BLaER1 treated with 17β-estradiol and CSF1 and Interleukin-3, amounts not matched to agents 10 nM and 100 nM (cell line): ENCODE results near the gene KCND2.

Source experiments
- H3K27ac ChIP-seq, 11 experiments: shearing (Covaris generic); formaldehyde crosslinking; 2 replicates each; pipeline ENCODE4 v1.8.1; 2022
- H3K27me3 ChIP-seq, 11 experiments: shearing (Covaris generic); formaldehyde crosslinking; 2 replicates each; pipeline ENCODE4 v1.8.1; 2022
- H3K36me3 ChIP-seq, 11 experiments: shearing (Covaris generic); formaldehyde crosslinking; 2 replicates each; pipeline ENCODE4 v1.8.1; 2022
- H3K4me1 ChIP-seq, 10 experiments: shearing (Covaris generic); formaldehyde crosslinking; 2 replicates each; pipeline ENCODE4 v1.8.1; 2022
- H3K4me2 ChIP-seq, 11 experiments: shearing (Covaris generic); formaldehyde crosslinking; 2 replicates each; pipeline ENCODE4 v1.8.1; 2022
- H3K4me3 ChIP-seq, 10 experiments: shearing (Covaris generic); formaldehyde crosslinking; 2 replicates each; pipeline ENCODE4 v1.8.1; 2022
- H3K9ac ChIP-seq, 11 experiments: shearing (Covaris generic); formaldehyde crosslinking; 2 replicates each; pipeline ENCODE4 v1.8.1; 2022
- H3K9me3 ChIP-seq, 11 experiments: shearing (Covaris generic); formaldehyde crosslinking; replicated peaks in 1 of 11; 2 replicates each; pipeline ENCODE4 v1.8.1; 2022
- H4K20me1 ChIP-seq, 11 experiments: shearing (Covaris generic); formaldehyde crosslinking; 2 replicates each; pipeline ENCODE4 v1.8.1; 2022
- Cebpa-rat ChIP-seq, 11 experiments: shearing (Covaris generic); IDR thresholded peaks; 2 replicates each; pipeline ENCODE4 v1.8.1; 2022

KCND2 gene

GRCh38 chr7:120714945-120715344 lies 442.0 kb downstream of the KCND2 start:
- H3K27me3 ChIP-seq = peaks cover 0 to 34% (median 0%) of the 10 kb centered on the region in 11 experiments; a peak in 4 of 22 replicates
- H3K36me3 ChIP-seq = no peaks in the 10 kb centered on the region
- no peaks in the 10 kb centered on the region for H4K20me1 ChIP-seq
- no peak overlapping the region for H3K4me3 ChIP-seq
- H3K4me1 ChIP-seq = no peaks in the 10 kb centered on the region
- TF ChIP-seq Cebpa-rat (IDR thresholded peaks at IDR 0.05) = no peak
- H3K9ac ChIP-seq = no peak overlapping the region
- H3K4me2 ChIP-seq = no peak overlapping the region
- no peak overlapping the region for H3K27ac ChIP-seq
- H3K9me3 ChIP-seq = no peaks in the 10 kb centered on the region

- H3K27me3 ChIP-seq = peaks cover 0 to 35% (median 0%) of the 10 kb centered on the region in 11 experiments; a peak in 4 of 22 replicates
- H3K36me3 ChIP-seq = no peaks in the 10 kb centered on the region
- no peak for TF ChIP-seq Cebpa-rat (IDR thresholded peaks at IDR 0.05)
- no peak overlapping the region for H3K4me2 ChIP-seq
- H4K20me1 ChIP-seq = no peaks in the 10 kb centered on the region
- no peaks in the 10 kb centered on the region for H3K9me3 ChIP-seq
- H3K4me3 ChIP-seq = no peak overlapping the region
- no peak overlapping the region for H3K27ac ChIP-seq
- no peak overlapping the region for H3K9ac ChIP-seq
- no peaks in the 10 kb centered on the region for H3K4me1 ChIP-seq
Measured at GRCh38 chr7:120716307-120716706, 443.3 kb downstream of the KCND2 start.

GRCh38 chr7:120717166-120717565 lies 444.2 kb downstream of the KCND2 start:
- Histone ChIP-seq H3K27ac (no peak overlapping the region), H3K36me3 (no peaks in the 10 kb centered on the region), H3K9me3 (0 out of 22 replicates have a peak, but pooled peaks cover 0 to 6% (median 0%) of the 10 kb centered on the region in 11 experiments), H3K4me1 (no peaks in the 10 kb centered on the region), H3K4me3 (no peak overlapping the region), H3K27me3 (peaks cover 0 to 37% (median 0%) of the 10 kb centered on the region in 11 experiments; a peak in 4 of 22 replicates), H3K4me2 (no peak overlapping the region), H3K9ac (no peak overlapping the region), H4K20me1 (no peaks in the 10 kb centered on the region)
- TF ChIP-seq Cebpa-rat (IDR thresholded peaks at IDR 0.05) = no peak

GRCh38 chr7:120718361-120718760 lies 445.4 kb downstream of the KCND2 start:
- Histone ChIP-seq H3K36me3 (no peaks in the 10 kb centered on the region), H3K4me3 (no peak overlapping the region), H3K9ac (no peak overlapping the region), H3K9me3 (0 out of 22 replicates have a peak, but pooled peaks cover 0 to 6% (median 0%) of the 10 kb centered on the region in 11 experiments), H3K27me3 (peaks cover 0 to 38% (median 0%) of the 10 kb centered on the region in 11 experiments; a peak in 4 of 22 replicates), H3K27ac (no peak overlapping the region), H3K4me2 (no peak overlapping the region), H4K20me1 (no peaks in the 10 kb centered on the region), H3K4me1 (no peaks in the 10 kb centered on the region)
- no peak for TF ChIP-seq Cebpa-rat (IDR thresholded peaks at IDR 0.05)

GRCh38 chr7:120720317-120720716 lies 447.3 kb downstream of the KCND2 start:
- Histone ChIP-seq H3K9ac (no peak overlapping the region), H3K4me2 (no peak overlapping the region), H3K36me3 (no peaks in the 10 kb centered on the region), H3K4me3 (no peak overlapping the region), H3K27ac (no peak overlapping the region), H3K27me3 (peaks cover 0 to 38% (median 0%) of the 10 kb centered on the region in 11 experiments; a peak in 4 of 22 replicates), H4K20me1 (no peaks in the 10 kb centered on the region), H3K9me3 (0 out of 22 replicates have a peak, but pooled peaks cover 0 to 6% (median 0%) of the 10 kb centered on the region in 11 experiments), H3K4me1 (no peaks in the 10 kb centered on the region)
- no peak for TF ChIP-seq Cebpa-rat (IDR thresholded peaks at IDR 0.05)

- peaks cover 0 to 4% (median 0%) of the 10 kb centered on the region in 10 experiments; a peak in 1 of 20 replicates for H3K4me1 ChIP-seq
- TF ChIP-seq Cebpa-rat (IDR thresholded peaks at IDR 0.05) = no peak
- H3K4me3 ChIP-seq = no peak overlapping the region
- H3K9me3 ChIP-seq = 0 out of 22 replicates have a peak, but pooled peaks cover 0 to 6% (median 0%) of the 10 kb centered on the region in 11 experiments
- no peak overlapping the region for H3K27ac ChIP-seq
- no peaks in the 10 kb centered on the region for H4K20me1 ChIP-seq
- peaks cover 0 to 24% (median 0%) of the 10 kb centered on the region in 11 experiments; a peak in 4 of 22 replicates for H3K27me3 ChIP-seq
- no peak overlapping the region for H3K9ac ChIP-seq
- no peaks in the 10 kb centered on the region for H3K36me3 ChIP-seq
- H3K4me2 ChIP-seq = no peak overlapping the region
Measured at GRCh38 chr7:120723465-120724385, 450.8 kb downstream of the KCND2 start.

GRCh38 chr7:120724448-120724847 lies 451.5 kb downstream of the KCND2 start:
- H3K9me3 ChIP-seq = 0 out of 22 replicates have a peak, but pooled peaks cover 0 to 6% (median 0%) of the 10 kb centered on the region in 11 experiments
- H3K4me1 ChIP-seq = peaks cover 0 to 4% (median 0%) of the 10 kb centered on the region in 10 experiments; a peak in 1 of 20 replicates
- no peaks in the 10 kb centered on the region for H4K20me1 ChIP-seq
- no peaks in the 10 kb centered on the region for H3K36me3 ChIP-seq
- peaks cover 0 to 21% (median 0%) of the 10 kb centered on the region in 11 experiments; a peak in 3 of 22 replicates for H3K27me3 ChIP-seq
- no peak overlapping the region for H3K9ac ChIP-seq
- no peak overlapping the region for H3K4me3 ChIP-seq
- no peak for TF ChIP-seq Cebpa-rat (IDR thresholded peaks at IDR 0.05)
- no peak overlapping the region for H3K27ac ChIP-seq
- no peak overlapping the region for H3K4me2 ChIP-seq

GRCh38 chr7:120724955-120725354 lies 452.0 kb downstream of the KCND2 start:
- Histone ChIP-seq H3K4me3 (no peak overlapping the region), H3K27me3 (peaks cover 0 to 17% (median 0%) of the 10 kb centered on the region in 11 experiments; a peak in 2 of 22 replicates), H3K4me1 (peaks cover 0 to 4% (median 0%) of the 10 kb centered on the region in 10 experiments; a peak in 1 of 20 replicates), H4K20me1 (no peaks in the 10 kb centered on the region), H3K27ac (no peak overlapping the region), H3K9ac (no peak overlapping the region), H3K9me3 (0 out of 22 replicates have a peak, but pooled peaks cover 0 to 6% (median 0%) of the 10 kb centered on the region in 11 experiments), H3K36me3 (no peaks in the 10 kb centered on the region), H3K4me2 (no peak overlapping the region)
- no peak for TF ChIP-seq Cebpa-rat (IDR thresholded peaks at IDR 0.05)

- Histone ChIP-seq H3K9me3 (0 out of 22 replicates have a peak, but pooled peaks cover 0 to 6% (median 0%) of the 10 kb centered on the region in 11 experiments), H3K27ac (no peak overlapping the region), H3K27me3 (peaks cover 0 to 11% (median 0%) of the 10 kb centered on the region in 11 experiments; a peak in 2 of 22 replicates), H3K4me1 (peaks cover 0 to 4% (median 0%) of the 10 kb centered on the region in 10 experiments; a peak in 1 of 20 replicates), H4K20me1 (no peaks in the 10 kb centered on the region), H3K9ac (no peak overlapping the region), H3K4me3 (no peak overlapping the region), H3K4me2 (no peak overlapping the region), H3K36me3 (no peaks in the 10 kb centered on the region)
- TF ChIP-seq Cebpa-rat (IDR thresholded peaks at IDR 0.05) = no peak
Measured at GRCh38 chr7:120725376-120726039, 452.5 kb downstream of the KCND2 start.
